HG02759 (cell line): ENCODE measurements around the gene PRR33.
"Not testable (repeated sequence)": the region's sequence is repeated elsewhere in the genome, so short reads cannot be mapped to it uniquely, and the experiment has no call there.

ENCODE experiments used
- ATAC-seq: cut with Tn5 transposase; IDR thresholded peaks from one replicate; pipeline ENCODE4 v1.9.1; 2021; ENCODE audit warnings: mild to moderate bottlenecking, moderate library complexity; ENCODE audit not compliant: unreplicated experiment

The PRR33 gene

GRCh38 chr11:1891831-1892115 is at the start of gene PRR33:
Gene PRR33, minus strand, starts transcription at chr11:1891895. Its CDS starts 1,311 bp downstream, at chr11:1890584.
- ATAC-seq, result no peak

- not testable (repeated sequence) for ATAC-seq
These were observed 48.1 kb upstream of the PRR33 start for GRCh38 chr11:1939788-1940187.

GRCh38 chr11:1939006-1939625 is 47.4 kb upstream of the PRR33 start:
- ATAC-seq, result no peak

GRCh38 chr11:1938343-1939005 is 46.8 kb upstream of the PRR33 start:
- no peak for ATAC-seq

- ATAC-seq, result no peak
These were observed 46.1 kb upstream of the PRR33 start for GRCh38 chr11:1937616-1938342.

GRCh38 chr11:1936781-1937615 is 45.3 kb upstream of the PRR33 start:
- no peak for ATAC-seq

GRCh38 chr11:1936072-1936780 is 44.5 kb upstream of the PRR33 start:
- no peak for ATAC-seq

GRCh38 chr11:1935156-1936071 is 43.7 kb upstream of the PRR33 start:
- no peak for ATAC-seq

- ATAC-seq, result no peak
These were observed 42.9 kb upstream of the PRR33 start for GRCh38 chr11:1934335-1935155.

GRCh38 chr11:1933416-1934334 is 42.0 kb upstream of the PRR33 start:
- no peak for ATAC-seq

- no peak for ATAC-seq
These were observed 41.0 kb upstream of the PRR33 start for GRCh38 chr11:1932681-1933080.

- no peak for ATAC-seq
These were observed 40.4 kb upstream of the PRR33 start for GRCh38 chr11:1932105-1932480.

- no peak for ATAC-seq
These were observed 39.8 kb upstream of the PRR33 start for GRCh38 chr11:1931341-1932104.

- no peak for ATAC-seq
These were observed 38.8 kb upstream of the PRR33 start for GRCh38 chr11:1930462-1930830.

- ATAC-seq, result no peak
These were observed 38.1 kb upstream of the PRR33 start for GRCh38 chr11:1929621-1930461.

- no peak for ATAC-seq
These were observed 37.3 kb upstream of the PRR33 start for GRCh38 chr11:1928891-1929541.
